MCF 10A (cell line): ENCODE measurements around the gene SLC45A3. TPM values are rescaled to one million over a fixed set of nuclear protein-coding genes. Genes with fewer than 3 reads are reported as not detected.

Experiments
- BruUV-seq: library from RNA; stranded (reverse); fragments of 400-500 nt; replicated peaks from 2 replicates; lab custom pipeline; 2021; lab: Mats Ljungman, UMichigan
- CTCF ChIA-PET: fragments of 300-600 bp; sonication (Branson Sonifier 250); formaldehyde crosslinking; extraction: SDS; loops from one replicate; lab custom pipeline; 2021; ENCODE audit warnings: antibody characterized with exemption, inconsistent platforms; lab: Yijun Ruan, JAX
- POLR2A ChIA-PET: fragments of 300-600, 350-650 bp; sonication (Branson Sonifier 250); formaldehyde crosslinking; extraction: SDS; loops from one replicate; lab custom pipeline; 2020; ENCODE audit warnings: antibody characterized with exemption, inconsistent platforms; lab: Yijun Ruan, JAX
- DNase-seq: peaks from one replicate; pipeline ENCODE4 v3.0.0-alpha.2; 2018; ENCODE audit not compliant: unreplicated experiment
- H3K27ac Mint-ChIP-seq: one replicate; pipeline ENCODE4 v1.8.0; 2022; ENCODE audit warnings: mild to moderate bottlenecking, low read depth, mixed read lengths; ENCODE audit not compliant: unreplicated experiment
- H3K27me3 Mint-ChIP-seq: one replicate; pipeline ENCODE4 v1.8.0; 2022; ENCODE audit warnings: mixed read lengths; ENCODE audit not compliant: insufficient read depth, unreplicated experiment
- H3K36me3 Mint-ChIP-seq: one replicate; pipeline ENCODE4 v1.8.0; 2022; ENCODE audit warnings: mild to moderate bottlenecking, moderate library complexity, mixed read lengths; ENCODE audit not compliant: insufficient read depth, unreplicated experiment
- H3K4me1 Mint-ChIP-seq: one replicate; pipeline ENCODE4 v1.8.0; 2022; ENCODE audit warnings: mixed read lengths; ENCODE audit not compliant: insufficient read depth, unreplicated experiment
- H3K4me3 Mint-ChIP-seq: one replicate; pipeline ENCODE4 v1.8.0; 2022; ENCODE audit warnings: mild to moderate bottlenecking, moderate library complexity, mixed read lengths; ENCODE audit not compliant: unreplicated experiment
- H3K9me3 Mint-ChIP-seq: one replicate; pipeline ENCODE4 v1.8.0; 2022; ENCODE audit warnings: mixed read lengths; ENCODE audit not compliant: unreplicated experiment
- intact Hi-C: fragments of 100-400 bp; cut with micrococcal nuclease; formaldehyde crosslinking; loops from 2 replicates; pipeline ENCODE4 v1.14.1; 2022
- total RNA-seq: library from RNA; stranded (reverse); gene quantifications from 2 replicates; pipeline ENCODE4 v1.2.3, GENCODE V29; 2022
- TF ChIP-seq, protein P1 (sequence below): fragments of 200-600 bp; IDR thresholded peaks from one replicate; pipeline ENCODE4 v1.8.0; 2022; ENCODE audit warnings: antibody characterized with exemption, mild to moderate bottlenecking; ENCODE audit not compliant: unreplicated experiment

SLC45A3 gene
- total RNA-seq, 1 experiment from 2014 or later, result 3.1 TPM

GRCh38 chr1:205623646-205624045 lies 56.7 kb downstream of the SLC45A3 start:
- TF ChIP-seq, protein P1, sequence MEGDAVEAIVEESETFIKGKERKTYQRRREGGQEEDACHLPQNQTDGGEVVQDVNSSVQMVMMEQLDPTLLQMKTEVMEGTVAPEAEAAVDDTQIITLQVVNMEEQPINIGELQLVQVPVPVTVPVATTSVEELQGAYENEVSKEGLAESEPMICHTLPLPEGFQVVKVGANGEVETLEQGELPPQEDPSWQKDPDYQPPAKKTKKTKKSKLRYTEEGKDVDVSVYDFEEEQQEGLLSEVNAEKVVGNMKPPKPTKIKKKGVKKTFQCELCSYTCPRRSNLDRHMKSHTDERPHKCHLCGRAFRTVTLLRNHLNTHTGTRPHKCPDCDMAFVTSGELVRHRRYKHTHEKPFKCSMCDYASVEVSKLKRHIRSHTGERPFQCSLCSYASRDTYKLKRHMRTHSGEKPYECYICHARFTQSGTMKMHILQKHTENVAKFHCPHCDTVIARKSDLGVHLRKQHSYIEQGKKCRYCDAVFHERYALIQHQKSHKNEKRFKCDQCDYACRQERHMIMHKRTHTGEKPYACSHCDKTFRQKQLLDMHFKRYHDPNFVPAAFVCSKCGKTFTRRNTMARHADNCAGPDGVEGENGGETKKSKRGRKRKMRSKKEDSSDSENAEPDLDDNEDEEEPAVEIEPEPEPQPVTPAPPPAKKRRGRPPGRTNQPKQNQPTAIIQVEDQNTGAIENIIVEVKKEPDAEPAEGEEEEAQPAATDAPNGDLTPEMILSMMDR, result no peak
- Mint-ChIP-seq H3K36me3 (peaks cover 89% of the 10 kb centered on the region), H3K27ac (no peak overlapping the region), H3K9me3 (no peaks in the 10 kb centered on the region), H3K27me3 (no peaks in the 10 kb centered on the region), H3K4me1 (peaks cover 26% of the 10 kb centered on the region), H3K4me3 (no peak overlapping the region)
- ChIA-PET POLR2A (interaction anchor here (0.9 to 7.5 kb wide), 4 partner anchors 7 to 23 kb away, joined by 3 to 96 read pairs (median 7); partner anchors contain the start of gene ELK4), CTCF (interaction anchor here (0.6 to 6.0 kb wide), 5 partner anchors 22 to 922 kb away, joined by 3 to 51 read pairs (median 5); no protein-coding TSS in a partner anchor)
- intact Hi-C loops, result no loop called here
- DNase-seq, result no peak
- BruUV-seq, result no TSS peak

DNA sequence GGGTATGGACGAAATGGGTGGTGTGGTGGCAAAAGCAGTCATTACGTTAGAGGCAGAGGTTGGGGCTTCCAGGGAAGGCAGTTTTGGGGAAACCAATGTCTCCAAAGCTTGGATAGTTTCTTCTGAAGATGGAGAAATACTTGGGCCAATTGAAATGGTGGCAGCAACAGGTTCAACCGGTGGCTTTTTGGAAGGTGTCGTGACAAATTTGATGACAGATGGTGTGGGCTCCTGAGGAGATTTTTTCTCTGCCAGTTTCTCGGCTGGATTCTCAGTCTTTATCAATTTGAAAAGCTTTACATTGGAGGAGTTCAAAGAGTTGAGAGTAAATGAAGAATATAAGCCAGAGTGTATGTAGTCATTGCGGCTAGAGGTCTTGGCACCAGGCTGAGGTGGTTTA lies 60.0 kb downstream of the SLC45A3 start:
- intact Hi-C loops, result no loop called here
- Mint-ChIP-seq H3K36me3 (peaks cover 99% of the 10 kb centered on the region), H3K27ac (no peak overlapping the region), H3K4me3 (no peak overlapping the region), H3K9me3 (no peaks in the 10 kb centered on the region), H3K4me1 (peaks cover 11% of the 10 kb centered on the region), H3K27me3 (no peaks in the 10 kb centered on the region)
- TF ChIP-seq, protein P1, result no peak
- ChIA-PET CTCF (interaction anchor here (0.5 to 6.0 kb wide), 6 partner anchors 12 to 818 kb away, joined by 3 to 51 read pairs (median 3); no protein-coding TSS in a partner anchor), POLR2A (interaction anchor here (0.6 to 7.5 kb wide), 3 partner anchors 11 to 1389 kb away, joined by 3 to 96 read pairs (median 8); partner anchors contain the start of gene ELK4)
- BruUV-seq, result TSS peak; percentile 24
- no peak for DNase-seq

DNA sequence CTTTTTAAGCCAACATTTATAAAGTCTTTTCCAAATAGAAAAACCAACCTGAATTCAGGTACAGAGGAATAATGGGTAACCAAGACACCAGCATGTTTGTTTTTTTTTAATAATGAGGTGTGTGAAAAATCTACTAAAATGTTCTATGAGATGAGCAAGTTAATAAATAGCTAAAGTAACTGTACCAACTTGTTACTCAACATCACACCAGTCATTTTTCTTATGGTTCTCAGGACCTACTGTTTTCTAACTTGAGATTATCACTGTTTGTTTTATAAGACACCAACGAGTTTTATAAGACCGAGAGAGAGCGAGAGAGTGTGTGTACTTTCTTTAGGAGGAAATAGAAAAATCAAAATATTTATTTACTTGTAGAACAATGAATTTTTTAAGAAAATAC lies 60.9 kb downstream of the SLC45A3 start:
- TF ChIP-seq, protein P1, result no peak
- peaks cover 5% of the 10 kb centered on the region for H3K4me1 Mint-ChIP-seq
- POLR2A ChIA-PET, result interaction anchor here (1.0 to 7.5 kb wide), 3 partner anchors 12 to 26 kb away, joined by 3 to 96 read pairs (median 4); partner anchors contain the start of gene ELK4
- BruUV-seq, result no TSS peak
- peaks cover 100% of the 10 kb centered on the region for H3K36me3 Mint-ChIP-seq
- peak overlapping the region; percentile 24 for H3K27ac Mint-ChIP-seq
- CTCF ChIA-PET, result interaction anchor here (0.9 to 6.0 kb wide), 2 partner anchors 13 to 39 kb away, joined by 3 to 51 read pairs; no protein-coding TSS in a partner anchor
- no peak overlapping the region for H3K4me3 Mint-ChIP-seq
- H3K27me3 Mint-ChIP-seq, result no peaks in the 10 kb centered on the region
- H3K9me3 Mint-ChIP-seq, result no peaks in the 10 kb centered on the region
- intact Hi-C loops, result no loop called here
- DNase-seq, result no peak

DNA sequence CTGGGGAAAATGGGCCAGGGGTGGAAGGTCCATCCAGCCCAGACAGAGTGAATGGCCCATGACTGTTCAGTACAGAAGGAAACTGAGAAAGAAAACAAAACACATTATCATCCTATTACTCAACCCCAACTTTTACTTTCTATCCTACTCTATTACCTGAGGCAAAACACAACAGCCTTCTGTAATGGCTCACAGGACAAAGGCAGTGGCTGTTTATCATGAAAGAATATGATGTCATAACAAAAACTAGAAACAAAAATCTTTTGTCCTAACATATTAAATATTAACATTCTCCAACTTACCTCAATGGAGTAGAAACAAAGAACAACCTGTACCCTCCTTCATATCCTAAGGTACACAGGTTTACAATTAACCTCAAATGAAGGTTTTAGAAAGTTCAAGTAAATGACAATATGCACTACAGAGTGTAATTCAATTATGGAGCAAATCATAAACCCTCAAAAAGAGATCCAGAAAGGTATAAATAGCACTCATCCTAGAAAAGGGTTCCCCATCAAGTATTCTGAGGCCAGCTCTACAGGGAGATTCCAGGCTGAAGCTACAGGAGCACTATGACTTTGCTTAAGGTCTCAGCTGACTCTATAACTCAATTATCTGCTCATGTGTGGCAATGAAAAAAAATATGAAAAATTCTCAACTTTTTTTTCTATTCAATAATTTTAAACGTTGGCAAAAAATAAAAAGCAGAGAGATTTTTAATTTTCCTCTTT lies 63.6 kb downstream of the SLC45A3 start:
- H3K4me1 Mint-ChIP-seq, result peaks cover 6% of the 10 kb centered on the region
- H3K36me3 Mint-ChIP-seq, result peaks cover 93% of the 10 kb centered on the region
- intact Hi-C loops, result no loop called here
- POLR2A ChIA-PET, result interaction anchor here (0.6 to 7.1 kb wide), 5 partner anchors 7 to 95 kb away, joined by 3 to 105 read pairs (median 8); partner anchors contain the start of gene ELK4
- H3K4me3 Mint-ChIP-seq, result no peak overlapping the region
- CTCF ChIA-PET, result interaction anchor here (1.0 to 1.4 kb wide), 3 partner anchors 14 to 25 kb away, joined by 3 to 6 read pairs (median 5); no protein-coding TSS in a partner anchor
- H3K9me3 Mint-ChIP-seq, result no peaks in the 10 kb centered on the region
- TF ChIP-seq, protein P1, result no peak
- no peaks in the 10 kb centered on the region for H3K27me3 Mint-ChIP-seq
- BruUV-seq, result no TSS peak
- DNase-seq, result no peak
- no peak overlapping the region for H3K27ac Mint-ChIP-seq
